GM12892 (cell line): ENCODE results near the gene TBX5.

ENCODE experiments used
- DNase-seq: peaks from one replicate; pipeline ENCODE4 v3.0.0; 2011; ENCODE audit not compliant: insufficient read length
- FAIRE-seq: peaks from 2 replicates; lab custom pipeline; 2011; peaks lifted over from hg19 to GRCh38; lab: Jason Lieb, UNC
- POLR2A ChIP-seq: IDR thresholded peaks from 2 replicates; pipeline ENCODE4 v1.6.1; 2011; ENCODE audit warnings: low read depth, low read length, control low read depth
- POLR2AphosphoS5 ChIP-seq: IDR thresholded peaks from 2 replicates; pipeline ENCODE4 v1.6.1; 2011; ENCODE audit warnings: low read depth, low read length, control low read depth
- TAF1 ChIP-seq: IDR thresholded peaks from 2 replicates; pipeline ENCODE4 v1.6.1; 2011; ENCODE audit warnings: low read depth, mild to moderate bottlenecking, control low read depth, low read length, borderline replicate concordance

Gene TBX5

DNA sequence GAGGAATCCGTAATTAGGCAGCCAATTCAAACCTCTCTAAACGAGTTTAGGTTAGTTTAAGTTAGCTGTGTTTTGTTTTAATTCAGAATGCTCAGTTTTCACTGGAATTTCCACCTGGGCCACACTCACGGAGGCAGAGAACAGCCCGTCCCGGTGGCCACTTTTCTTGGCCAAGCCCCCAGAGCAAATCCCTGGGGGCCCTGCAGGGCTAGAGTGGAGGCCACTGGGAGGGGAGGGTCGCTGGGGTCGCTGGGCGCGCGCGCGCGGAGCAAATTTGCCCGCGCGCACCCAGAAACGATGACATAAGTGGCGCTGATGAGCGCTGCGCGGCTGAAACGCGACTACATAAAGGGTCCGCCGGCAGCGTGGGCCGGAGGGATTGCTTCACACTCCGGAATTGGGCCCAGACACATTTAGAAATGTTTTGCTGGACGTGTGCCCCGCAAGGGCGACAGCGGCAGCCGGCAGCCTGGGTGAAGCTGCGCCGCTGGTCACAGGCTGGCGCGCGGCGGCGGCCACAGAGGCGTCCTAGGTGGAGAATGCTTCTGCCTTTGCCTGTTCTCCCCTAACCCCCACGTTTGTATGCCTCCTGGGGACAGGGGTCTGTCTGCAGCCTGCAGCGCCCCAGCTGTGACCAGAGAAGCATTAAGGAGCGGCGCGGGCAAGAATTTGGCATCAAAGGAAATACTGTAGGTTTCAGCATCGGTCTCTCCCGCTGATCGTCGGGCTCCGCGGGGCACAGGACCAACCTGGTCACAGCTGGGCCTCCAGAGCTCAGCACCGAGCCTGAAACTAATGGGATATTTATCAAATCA is 37.9 kb upstream of the TBX5 start:
- no peak for FAIRE-seq
- DNase-seq = no peak
- TF ChIP-seq POLR2A (no peak), TAF1 (no peak), POLR2AphosphoS5 (no peak)

DNA sequence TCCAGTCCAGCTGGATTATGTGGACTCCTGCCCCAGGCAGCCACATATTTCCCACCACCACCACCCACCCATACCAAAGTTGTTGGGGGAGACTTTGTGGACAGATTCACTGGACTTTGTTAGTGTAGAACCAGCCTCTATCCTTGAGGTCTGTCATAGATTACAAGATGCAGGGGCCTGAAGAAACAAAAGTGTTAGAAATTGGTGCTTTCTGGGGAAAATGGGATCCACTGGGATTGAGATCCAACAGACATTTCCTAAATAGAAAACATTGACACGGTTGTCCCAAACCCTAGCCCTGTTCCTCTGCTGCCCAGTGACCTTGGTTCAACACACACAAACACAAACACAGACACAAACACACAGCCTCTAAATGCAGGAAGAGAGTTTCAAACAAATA is 36.6 kb upstream of the TBX5 start:
- TF ChIP-seq TAF1 (no peak), POLR2A (no peak), POLR2AphosphoS5 (no peak)
- no peak for FAIRE-seq
- no peak for DNase-seq

DNA sequence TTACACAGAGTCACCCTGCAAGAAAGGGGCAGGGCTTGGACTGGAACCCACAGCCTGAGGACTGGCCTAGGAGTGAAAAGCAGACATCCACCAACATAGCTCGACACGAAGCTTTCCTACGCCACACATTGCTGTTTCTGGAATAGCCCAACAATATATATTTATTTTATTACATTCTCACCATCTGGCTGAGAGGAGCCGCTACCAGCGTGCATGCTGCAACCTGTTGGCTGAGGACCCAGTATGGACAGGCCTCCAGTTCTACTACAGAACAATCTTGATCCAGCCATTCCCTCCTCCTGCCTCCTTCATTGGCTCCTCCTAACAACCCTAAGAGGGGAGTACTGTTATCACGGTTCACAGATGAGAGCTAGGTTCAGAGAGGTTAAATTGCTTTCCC is 35.6 kb upstream of the TBX5 start:
- no peak for FAIRE-seq
- TF ChIP-seq POLR2AphosphoS5 (no peak), POLR2A (no peak), TAF1 (no peak)
- DNase-seq = no peak

DNA sequence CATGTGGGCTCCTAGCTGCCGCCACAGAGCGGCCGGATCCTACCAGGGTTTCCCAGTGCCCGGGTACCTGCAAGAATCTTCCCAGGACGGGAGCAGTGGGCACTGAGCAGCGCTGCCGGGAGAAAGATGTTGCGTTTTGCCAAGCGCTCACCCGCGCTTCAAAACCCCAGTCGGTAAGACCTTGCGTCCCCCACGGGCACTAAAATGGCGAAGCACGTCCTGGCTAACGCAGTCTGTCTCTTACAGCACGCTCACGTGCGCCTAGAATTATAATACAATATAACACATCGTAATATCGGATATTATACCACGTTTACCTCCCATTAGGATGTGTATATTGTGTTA is 35.1 kb upstream of the TBX5 start:
- FAIRE-seq = no peak
- no peak for TF ChIP-seq POLR2A
- no peak for TF ChIP-seq TAF1
- TF ChIP-seq POLR2AphosphoS5 = no peak
- DNase-seq = no peak

DNA sequence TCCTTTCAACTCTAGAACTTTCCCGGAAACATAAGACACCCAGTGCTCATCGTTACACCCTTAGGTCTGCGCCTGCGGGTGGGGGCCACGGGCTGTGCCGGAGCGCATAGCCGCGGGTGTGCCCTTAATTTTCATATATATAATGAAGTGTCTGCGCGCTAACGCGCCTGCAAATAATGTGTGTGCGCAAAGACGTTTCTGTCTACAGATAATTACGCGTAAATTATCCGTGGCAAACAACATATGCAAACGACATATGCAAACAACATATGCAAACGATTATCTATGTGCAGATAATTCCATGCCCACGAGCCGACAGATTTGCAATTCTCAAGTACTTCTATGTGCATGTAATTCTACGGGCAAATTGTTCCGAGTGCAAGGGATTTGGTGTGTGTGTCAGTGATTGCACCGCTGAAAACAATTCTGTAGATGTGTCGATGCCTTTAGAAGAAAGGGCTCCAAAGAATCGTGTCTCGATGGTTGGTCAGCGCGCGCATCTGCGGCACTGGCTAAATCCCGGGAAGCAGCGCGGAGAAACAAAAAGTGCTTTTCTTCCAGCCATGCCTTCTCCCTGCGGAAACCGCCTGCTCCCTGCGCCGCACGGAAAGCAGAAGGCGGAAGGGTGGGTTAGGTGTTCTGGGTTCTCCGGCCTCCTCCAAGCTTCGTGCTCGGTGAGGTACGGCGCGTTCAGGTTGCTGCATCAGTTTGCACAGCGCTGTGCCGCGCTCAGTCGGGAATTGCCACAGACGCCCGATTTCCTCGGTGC is 34.5 kb upstream of the TBX5 start:
- no peak for TF ChIP-seq POLR2AphosphoS5
- no peak for TF ChIP-seq POLR2A
- no peak for TF ChIP-seq TAF1
- no peak for DNase-seq
- FAIRE-seq = no peak

DNA sequence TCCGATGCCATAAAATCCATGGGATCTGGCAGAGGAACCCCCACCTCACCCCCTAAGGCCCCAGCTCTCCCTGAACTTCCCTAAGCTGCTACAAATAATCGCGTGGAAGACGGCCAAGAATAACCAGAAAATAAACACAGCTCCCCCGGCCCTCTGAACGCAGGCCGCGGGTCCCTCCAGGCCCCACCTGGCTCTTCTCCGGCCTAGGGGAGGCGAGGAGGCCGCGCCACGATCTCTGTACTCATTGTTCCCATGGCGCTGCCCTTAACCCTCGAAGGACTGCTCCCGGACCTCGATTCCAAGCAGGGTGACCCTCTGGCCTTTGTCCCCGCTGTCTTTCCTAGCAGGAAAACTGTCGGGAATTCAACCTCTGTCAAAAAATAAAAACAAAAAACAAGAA is 33.9 kb upstream of the TBX5 start:
- no peak for TF ChIP-seq TAF1
- DNase-seq (no peak), FAIRE-seq (no peak)

DNA sequence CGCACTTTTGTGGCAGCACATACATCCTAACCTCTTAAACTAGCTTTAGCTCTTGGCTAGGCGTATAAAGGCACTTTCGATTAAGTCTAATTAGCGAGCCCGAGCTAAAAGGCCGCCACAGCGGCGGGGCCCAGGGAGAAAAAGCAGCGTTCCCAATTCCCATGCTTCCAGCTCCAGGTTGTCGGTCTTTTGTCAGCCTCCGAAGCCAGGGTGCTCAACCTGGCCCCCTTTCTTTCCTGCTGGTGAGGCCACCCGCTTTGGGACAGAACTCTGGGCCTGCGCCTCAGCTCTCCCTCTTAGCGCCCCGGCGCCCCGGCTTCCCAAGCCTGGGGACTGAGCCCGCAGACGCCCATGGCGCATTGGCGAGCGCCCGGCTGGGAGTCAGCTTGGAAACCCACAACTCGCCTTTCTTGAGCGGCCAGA is 33.3 kb upstream of the TBX5 start:
- FAIRE-seq = no peak
- TF ChIP-seq POLR2AphosphoS5 = no peak
- TF ChIP-seq TAF1 = no peak
- no peak for TF ChIP-seq POLR2A
- no peak for DNase-seq

DNA sequence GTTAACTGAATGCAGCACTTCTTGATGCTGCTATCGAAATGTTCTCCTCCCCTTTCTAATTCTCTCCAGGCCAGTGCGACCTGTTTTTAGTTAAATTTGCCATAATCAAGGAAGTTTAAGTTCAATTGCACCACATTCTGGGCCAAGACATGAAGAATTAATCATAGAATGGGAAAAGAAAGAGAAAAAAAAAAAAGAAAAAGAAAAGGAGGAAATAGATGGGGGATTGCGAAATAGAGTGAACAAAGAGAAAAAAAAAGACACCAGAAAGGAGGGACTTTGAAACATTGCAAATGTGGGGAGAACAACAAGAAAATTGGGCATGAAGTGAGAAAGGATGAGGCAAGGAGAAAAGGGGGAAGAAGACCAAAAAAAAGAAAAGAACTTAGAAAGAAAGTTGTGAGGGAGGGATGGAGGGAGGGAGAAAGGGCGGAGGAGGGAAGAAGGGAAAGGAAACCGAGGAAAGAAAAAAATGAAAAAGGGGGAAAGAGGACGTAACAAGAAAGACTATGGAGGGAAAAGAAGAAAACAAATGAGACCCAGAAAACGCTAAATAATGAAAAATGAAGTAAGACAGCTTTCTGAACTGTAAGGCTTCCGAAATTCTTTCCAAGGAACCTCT is 32.8 kb upstream of the TBX5 start:
- no peak for DNase-seq
- FAIRE-seq = no peak
- no peak for TF ChIP-seq POLR2AphosphoS5
- TF ChIP-seq POLR2A = no peak
- TF ChIP-seq TAF1 = no peak

DNA sequence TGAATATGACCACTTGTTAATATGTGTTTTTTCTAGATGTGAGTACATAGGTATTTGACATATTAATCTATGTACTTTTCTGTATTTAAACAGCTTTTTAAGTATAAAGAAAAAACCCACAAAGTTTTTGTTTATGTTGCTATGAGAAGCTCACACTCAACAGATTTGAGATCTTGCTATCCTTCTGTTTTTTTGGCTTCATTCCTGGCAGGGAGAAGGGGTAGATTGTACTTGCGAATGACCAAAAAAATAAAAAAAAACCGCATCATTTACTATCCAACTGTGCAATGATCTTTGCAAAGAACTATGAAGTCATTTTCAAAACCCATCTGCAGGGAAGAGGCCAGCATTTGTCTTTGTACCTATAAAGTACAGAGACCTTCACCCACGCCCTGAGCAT is 28.4 kb upstream of the TBX5 start:
- TF ChIP-seq POLR2AphosphoS5 (no peak), POLR2A (no peak), TAF1 (no peak)
- FAIRE-seq (no peak), DNase-seq (no peak)

DNA sequence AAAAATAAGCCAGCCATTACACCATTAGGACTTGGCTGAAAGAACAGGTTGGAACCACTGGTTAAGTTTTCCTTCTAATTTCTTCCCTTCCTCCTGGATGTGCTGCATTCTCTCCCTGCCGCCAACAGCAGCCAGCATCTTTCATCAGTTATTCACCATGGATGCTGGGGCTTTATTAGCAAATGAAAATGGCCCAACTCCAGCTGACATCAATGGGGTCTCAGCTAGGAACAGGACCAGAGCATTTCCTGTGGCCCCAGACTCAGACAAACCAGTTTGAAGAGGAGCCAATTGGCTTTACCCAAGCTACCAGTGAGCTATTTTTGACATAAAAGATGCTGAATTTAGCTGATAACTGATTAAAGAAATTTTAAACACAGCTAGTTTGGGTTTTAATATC is 26.0 kb upstream of the TBX5 start:
- TF ChIP-seq POLR2A = no peak
- no peak for TF ChIP-seq TAF1
- no peak for TF ChIP-seq POLR2AphosphoS5
- FAIRE-seq = no peak
- DNase-seq = no peak

DNA sequence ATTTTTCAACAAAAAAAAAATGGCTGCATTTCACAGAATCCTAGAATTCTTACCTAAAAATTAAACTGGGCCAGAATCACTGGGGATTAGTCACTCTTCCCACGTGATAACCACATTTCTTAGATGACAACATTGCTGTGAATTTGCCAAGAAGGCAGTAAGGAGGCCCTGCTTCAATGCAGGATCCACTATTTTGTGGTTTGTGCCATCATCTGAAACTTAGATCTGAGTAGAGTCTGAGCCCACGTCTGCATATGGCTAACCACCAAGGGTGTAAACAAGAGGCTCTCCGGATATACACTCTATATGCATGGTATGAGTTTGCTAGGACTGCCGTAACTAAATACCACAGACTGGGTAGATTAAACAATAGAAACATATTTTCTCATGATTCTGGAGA is 24.4 kb upstream of the TBX5 start:
- DNase-seq = no peak
- TF ChIP-seq TAF1 = no peak
- no peak for TF ChIP-seq POLR2AphosphoS5
- TF ChIP-seq POLR2A = no peak
- FAIRE-seq = no peak
